OCI-LY7 (cell line): ENCODE measurements around the gene PARL.

Experiments used
- CTCF ChIP-seq: fragments of 200-600 bp; sonication (generic); conservative IDR thresholded peaks from 2 replicates; pipeline ENCODE4 v1.5.1; 2014; ENCODE audit warnings: mild to moderate bottlenecking, antibody characterized with exemption, low read length, moderate library complexity, mixed read lengths
- EZH2phosphoT487 ChIP-seq: fragments of 200-600 bp; sonication (generic); IDR thresholded peaks from 2 replicates; pipeline ENCODE4 v1.6.1; 2018; ENCODE audit warnings: low read depth, borderline replicate concordance, mild to moderate bottlenecking, mixed run types, antibody characterized with exemption, low read length, moderate library complexity, mixed read lengths

DNA sequence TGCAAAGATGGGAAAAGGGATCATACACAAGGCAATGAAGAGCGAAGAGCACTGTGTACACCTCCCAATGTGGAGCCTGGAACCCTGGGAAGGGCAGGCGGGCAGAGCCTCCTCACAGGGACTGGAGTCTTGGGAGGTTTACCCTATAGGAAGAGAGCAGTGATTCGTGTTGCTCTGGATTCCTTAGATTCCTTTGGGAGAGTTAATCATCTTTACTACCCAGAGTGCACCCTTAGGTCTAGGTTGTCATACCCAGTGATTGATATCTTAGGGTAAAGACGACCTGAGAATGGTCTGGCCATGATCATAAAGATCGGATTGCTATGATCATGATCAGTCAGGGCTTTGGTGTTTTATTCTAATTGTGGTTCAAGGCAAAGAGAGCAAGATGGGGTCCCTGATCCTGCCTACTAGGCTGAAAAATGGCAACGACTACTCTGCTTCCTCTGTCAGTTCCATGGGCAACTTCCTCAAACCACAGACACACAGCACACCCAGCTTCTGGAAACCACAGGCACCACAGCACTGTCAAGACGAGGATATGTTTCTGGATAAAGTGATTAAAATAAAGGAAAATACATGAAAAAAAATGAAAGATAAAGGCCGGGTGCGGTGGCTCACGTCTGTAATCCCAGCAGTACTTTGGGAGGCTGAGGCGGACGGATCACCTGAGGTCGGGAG is 38.9 kb downstream of the PARL start:
- TF ChIP-seq CTCF: no peak
- TF ChIP-seq EZH2phosphoT487: no peak
